Measurements from ENCODE around the gene FAM168A.

DNA sequence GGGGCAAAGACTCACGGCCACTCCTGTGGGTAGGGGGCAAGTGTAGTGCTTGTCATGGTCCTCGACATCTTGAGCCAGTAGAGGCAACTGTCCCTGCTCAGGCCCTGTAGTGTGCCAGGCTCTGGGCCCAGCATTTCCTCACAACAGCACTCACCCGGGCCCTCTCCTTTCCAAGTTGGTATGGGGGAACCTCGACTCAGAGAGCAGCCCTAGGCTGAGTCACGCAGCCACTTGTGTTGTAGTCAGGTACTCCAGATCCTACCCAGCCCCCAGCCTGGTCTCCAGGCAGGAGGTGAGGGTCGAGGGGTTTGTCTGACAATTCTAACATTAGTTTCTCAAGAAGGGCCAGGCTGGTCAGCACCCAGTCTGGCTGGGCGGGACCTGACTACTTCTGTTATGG is 217.6 kb downstream of the FAM168A start:
- TF ChIP-seq, protein P1, sequence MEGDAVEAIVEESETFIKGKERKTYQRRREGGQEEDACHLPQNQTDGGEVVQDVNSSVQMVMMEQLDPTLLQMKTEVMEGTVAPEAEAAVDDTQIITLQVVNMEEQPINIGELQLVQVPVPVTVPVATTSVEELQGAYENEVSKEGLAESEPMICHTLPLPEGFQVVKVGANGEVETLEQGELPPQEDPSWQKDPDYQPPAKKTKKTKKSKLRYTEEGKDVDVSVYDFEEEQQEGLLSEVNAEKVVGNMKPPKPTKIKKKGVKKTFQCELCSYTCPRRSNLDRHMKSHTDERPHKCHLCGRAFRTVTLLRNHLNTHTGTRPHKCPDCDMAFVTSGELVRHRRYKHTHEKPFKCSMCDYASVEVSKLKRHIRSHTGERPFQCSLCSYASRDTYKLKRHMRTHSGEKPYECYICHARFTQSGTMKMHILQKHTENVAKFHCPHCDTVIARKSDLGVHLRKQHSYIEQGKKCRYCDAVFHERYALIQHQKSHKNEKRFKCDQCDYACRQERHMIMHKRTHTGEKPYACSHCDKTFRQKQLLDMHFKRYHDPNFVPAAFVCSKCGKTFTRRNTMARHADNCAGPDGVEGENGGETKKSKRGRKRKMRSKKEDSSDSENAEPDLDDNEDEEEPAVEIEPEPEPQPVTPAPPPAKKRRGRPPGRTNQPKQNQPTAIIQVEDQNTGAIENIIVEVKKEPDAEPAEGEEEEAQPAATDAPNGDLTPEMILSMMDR (IDR thresholded peaks at IDR 0.05) = no peak
- no peak for TF ChIP-seq POLR2A (IDR thresholded peaks at IDR 0.05)
